Measurements from ENCODE around the gene ANKIB1.

ANKIB1 gene

GRCh38 chr7:92266415-92267241, 20.9 kb downstream of the ANKIB1 start:
- DNase-seq (ENCODE audit: low spot score), result no peak

DNA sequence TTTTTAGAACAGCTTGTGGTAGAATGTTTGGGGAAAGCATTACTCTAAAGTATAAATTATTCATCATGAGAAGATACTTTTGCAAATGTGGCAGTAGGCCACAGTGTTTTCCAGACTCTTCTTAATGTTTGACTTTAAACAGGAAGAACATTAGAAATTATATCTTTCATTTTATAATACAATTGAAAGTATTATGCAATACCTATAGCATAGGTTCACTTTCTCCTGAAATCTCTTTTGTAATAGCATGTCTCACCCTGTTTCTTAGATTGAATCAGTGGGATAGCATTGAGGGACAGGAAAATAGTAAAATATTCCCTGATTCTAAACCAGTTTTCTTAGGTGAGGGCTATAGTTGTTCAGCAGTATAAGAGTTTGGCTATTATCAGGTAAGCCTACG, 23.1 kb downstream of the ANKIB1 start:
- DNase-seq (ENCODE audit: low spot score), result no peak

DNA sequence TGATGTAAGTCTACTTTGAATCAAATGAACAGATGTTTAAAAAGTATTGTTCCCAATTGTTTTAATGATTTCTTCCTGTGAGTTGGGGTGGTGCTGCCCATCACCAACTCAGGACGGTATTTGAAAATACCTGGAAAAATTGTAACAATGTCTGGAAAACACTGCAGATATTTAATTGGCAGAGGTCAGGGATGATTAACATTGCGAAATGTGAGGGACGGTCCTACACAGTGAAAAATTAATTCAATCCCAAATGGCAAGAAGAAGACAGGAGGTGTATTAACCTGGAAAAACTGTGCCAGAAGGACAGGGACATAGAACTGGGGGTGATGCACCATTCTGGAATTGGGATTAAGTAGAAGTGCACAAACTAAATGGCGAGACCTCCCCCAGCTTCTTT, 29.6 kb downstream of the ANKIB1 start:
- no peak for DNase-seq (ENCODE audit: low spot score)

- no peak for DNase-seq (ENCODE audit: low spot score)
These were observed 30.7 kb downstream of the ANKIB1 start for GRCh38 chr7:92276460-92276864.

DNA sequence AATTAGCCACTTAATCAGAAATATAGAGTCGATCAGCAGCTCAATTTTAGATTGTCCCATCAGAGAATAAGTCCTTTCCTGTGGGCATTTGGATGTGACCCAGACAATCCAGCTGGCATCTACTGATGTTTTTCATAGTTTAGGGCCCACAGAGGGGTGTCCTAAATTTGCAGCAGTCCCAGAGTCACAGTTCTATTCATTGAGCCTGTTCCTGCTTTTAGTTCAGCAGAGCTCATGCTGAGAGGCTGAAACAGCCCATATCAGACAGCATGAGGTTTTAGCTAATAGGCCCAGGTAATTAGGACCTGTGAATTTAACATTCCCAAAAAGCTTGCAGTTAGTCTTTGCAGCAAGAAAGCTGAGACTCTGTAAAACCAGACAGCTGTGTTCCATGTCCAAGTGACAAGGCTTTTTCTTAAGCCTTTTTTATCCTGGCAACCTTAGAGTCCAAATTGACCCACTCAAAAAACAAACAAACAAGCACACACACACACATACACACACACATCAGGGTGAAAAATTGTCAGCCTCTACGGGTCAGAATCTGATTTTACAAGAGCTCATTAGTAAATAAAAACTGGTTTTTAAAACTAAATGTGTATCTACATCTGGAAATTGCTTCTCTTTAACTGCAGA, 33.7 kb downstream of the ANKIB1 start:
- no peak for DNase-seq (ENCODE audit: low spot score)

DNA sequence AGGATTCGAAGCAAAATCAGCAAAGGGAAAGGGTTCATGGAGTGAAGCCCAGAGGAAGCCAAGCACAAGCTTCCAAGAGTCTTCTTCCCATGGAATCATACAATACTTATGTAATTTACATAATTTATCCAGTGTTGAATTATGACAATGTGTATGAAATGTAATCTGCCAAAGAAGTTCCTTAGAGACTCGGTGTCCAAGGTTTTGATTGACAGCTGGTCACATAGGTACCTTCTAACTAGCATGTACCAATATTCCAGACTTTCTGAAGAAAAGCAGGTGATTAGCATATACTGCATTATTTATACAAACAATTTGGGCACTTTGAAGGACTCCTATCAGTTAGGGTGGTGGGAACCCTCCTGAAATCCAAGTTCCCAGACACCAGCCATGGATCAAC, 35.3 kb downstream of the ANKIB1 start:
- DNase-seq (ENCODE audit: low spot score), result no peak

GRCh38 chr7:92282221-92282814, 36.5 kb downstream of the ANKIB1 start:
- no peak for DNase-seq (ENCODE audit: low spot score)

DNA sequence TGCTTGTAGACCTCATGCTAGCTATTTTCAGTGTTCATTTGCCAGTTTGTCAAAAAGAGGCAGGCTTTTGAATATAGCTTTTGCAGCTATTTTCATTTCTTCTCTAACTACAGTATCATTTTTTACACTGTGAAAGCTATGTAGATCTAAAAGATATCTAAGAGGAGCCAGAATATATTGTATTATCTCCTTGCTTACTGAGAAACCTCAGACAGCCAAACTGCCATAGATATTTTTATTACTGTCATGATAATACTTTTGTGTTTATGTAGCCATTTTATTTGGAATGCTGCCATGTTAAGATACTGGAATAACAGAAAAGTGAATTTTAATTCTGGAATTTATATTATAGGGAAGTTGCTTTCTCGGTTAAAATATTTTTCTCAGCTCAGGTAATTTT, 37.2 kb downstream of the ANKIB1 start:
- DNase-seq (ENCODE audit: low spot score), result no peak

DNA sequence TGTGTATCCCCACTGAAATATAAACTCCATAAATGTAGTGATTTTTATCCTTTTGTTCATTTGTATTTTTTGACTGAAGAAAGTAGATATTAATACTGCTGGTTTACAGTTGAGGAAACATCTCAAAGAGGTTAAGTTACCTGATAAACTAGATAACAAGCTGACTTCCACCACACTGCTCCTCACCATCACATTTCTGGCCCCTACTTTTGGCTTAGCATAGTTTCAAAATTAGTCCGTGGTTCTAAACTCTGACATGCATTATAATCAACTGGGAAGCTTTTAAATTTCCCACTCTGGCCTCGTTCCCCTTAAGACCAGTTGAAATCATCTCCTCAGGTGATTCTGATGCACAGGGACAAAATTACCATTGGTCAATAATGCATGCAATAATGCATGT, 43.5 kb downstream of the ANKIB1 start:
- DNase-seq (ENCODE audit: low spot score), result no peak

GRCh38 chr7:92292981-92293380, 47.2 kb downstream of the ANKIB1 start:
- no peak for DNase-seq (ENCODE audit: low spot score)

DNA sequence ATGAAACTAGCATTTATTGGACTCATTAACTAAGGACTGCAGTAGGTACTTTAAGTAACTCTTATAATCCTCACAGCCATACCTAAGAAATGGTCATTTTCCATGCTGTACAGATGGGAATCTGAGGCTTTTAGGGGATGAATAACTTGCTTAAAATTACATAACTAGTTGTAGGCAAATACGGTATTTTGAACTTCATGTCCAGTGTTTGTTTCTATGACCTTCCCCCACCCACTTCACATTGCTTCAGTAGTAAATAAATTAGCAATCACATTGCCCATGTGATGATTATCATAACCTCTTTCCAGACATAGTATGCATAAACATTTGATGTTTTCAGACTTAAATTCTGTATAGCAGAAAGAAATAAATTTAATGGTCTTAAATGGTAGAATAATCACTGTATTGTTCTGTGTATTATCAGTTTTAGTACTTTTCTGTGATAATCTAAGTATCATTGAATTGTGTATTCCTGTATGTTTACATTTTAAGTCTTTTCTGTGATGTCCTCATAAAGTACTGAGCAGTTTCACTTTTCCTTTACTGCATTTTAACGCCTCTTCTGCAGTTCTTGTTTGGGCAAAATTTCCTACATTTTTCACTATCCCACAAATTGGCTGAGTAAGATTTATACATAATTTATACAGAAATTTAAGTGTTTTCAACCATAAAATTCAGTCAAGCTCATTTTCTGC, 48.3 kb downstream of the ANKIB1 start:
- no peak for DNase-seq (ENCODE audit: low spot score)

DNA sequence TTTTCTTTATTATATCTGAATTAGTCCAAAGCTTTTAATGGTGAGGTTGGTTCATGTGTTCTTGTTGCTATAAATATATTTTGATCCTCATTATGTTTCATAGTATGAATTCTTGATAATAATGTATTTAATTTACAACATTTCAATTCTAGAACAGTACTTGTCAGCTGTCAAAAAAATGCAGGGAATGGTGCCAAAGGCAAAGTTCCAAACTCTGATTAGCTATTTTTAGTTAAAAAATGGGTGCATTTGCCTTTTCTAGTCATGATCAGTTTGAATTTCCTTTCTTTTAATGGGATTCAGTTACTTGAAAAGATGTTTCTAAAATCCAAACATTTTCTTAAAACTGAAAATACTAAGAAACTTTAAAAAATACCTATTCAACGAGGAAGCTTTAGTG, 49.6 kb downstream of the ANKIB1 start:
- DNase-seq (ENCODE audit: low spot score), result no peak

- no peak for DNase-seq (ENCODE audit: low spot score)
These were observed 50.5 kb downstream of the ANKIB1 start for GRCh38 chr7:92296235-92296634.

DNA sequence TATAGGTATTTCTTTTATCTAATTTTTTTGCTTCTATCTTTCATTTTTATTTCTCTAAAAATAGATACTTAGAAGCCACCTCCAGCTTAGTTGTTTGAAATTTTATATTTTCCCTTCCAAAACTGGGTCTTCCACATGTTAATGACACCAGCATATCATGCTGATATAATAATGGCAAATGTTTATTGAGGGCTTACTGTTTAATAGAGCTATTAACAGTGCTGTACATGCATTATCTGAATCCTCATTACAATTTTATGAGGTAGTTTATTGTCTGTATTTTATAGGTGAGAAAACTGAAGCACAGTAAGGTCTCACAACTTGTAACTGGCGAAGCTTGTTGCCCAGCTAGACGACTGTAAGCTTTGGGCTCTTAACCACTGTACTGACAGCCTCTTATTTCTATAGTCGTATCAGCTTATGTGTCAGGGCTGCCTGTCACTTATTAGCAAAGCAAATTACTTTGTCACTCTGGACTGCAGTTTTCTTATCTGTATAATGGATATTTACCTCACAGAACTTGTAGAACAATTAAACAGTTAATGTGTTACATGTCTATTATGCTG, 51.2 kb downstream of the ANKIB1 start:
- DNase-seq (ENCODE audit: low spot score), result no peak

DNA sequence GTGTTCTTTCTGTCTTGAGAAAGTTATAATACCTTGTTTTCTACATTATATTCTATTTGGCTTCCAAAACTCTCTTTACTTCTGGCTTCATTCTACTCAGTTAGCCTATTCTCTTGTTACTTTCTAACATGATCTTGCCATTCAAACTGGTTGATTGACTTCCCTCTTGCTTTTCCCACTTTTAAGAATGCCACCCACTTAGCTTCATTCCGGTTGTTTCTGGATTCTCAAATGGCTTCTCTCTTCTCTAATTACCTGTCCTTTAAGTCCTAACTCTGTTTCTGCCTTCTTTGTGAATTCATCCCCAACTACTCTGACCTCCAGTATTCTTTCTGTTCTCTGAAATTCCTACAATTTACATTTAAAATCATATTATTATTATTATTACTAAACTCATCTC, 52.0 kb downstream of the ANKIB1 start:
- no peak for DNase-seq (ENCODE audit: low spot score)

- DNase-seq (ENCODE audit: low spot score), result no peak
These were observed 58.0 kb downstream of the ANKIB1 start for GRCh38 chr7:92303761-92304160.

GRCh38 chr7:92304406-92304893, 58.7 kb downstream of the ANKIB1 start:
- no peak for DNase-seq (ENCODE audit: low spot score)

- no peak for DNase-seq (ENCODE audit: low spot score)
These were observed 60.4 kb downstream of the ANKIB1 start for GRCh38 chr7:92306153-92306552.

GRCh38 chr7:92313055-92313454, 67.3 kb downstream of the ANKIB1 start:
- DNase-seq (ENCODE audit: low spot score), result no peak

DNA sequence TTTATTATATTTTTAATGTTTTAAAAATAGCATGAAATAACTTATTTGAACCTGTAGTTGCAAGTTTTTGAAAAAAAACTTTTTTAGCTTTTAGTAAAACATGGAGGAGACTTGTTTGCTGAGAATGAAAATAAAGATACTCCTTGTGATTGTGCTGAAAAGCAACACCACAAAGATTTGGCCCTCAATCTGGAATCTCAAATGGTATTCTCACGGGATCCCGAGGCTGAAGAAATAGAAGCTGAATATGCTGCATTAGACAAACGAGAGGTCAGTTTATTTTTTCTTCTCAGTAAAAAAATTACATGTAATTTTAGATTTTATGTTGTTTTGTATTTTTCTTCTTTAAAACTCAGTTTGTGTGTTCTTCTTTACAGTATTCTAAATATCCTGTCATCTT, 73.5 kb downstream of the ANKIB1 start:
- no peak for DNase-seq (ENCODE audit: low spot score)

- DNase-seq (ENCODE audit: low spot score), result no peak
These were observed 79.4 kb downstream of the ANKIB1 start for GRCh38 chr7:92325173-92325572.

GRCh38 chr7:92325858-92326257, 80.1 kb downstream of the ANKIB1 start:
- no peak for DNase-seq (ENCODE audit: low spot score)
